Fibroblast of the aortic adventitia (primary cell): ENCODE measurements around the gene CD177. TPM values are rescaled to one million over a fixed set of nuclear protein-coding genes. Genes with fewer than 3 reads are reported as not detected.
A peak's percentile ranks its signal among the peaks of the same experiment; 100 is the strongest.

Experiments used
- DNase-seq: peaks from one replicate; pipeline ENCODE4 v3.0.0-alpha.2; 2010; ENCODE audit warnings: low read depth
- H3K4me3 ChIP-seq: 2 replicates; pipeline ENCODE4 v1.5.1; 2011; ENCODE audit warnings: low read depth, mild to moderate bottlenecking, control low read depth, low read length, moderate library complexity
- CTCF ChIP-seq: IDR thresholded peaks from 2 replicates; pipeline ENCODE4 v1.5.1; 2011; ENCODE audit warnings: mild to moderate bottlenecking, low read length, control low read depth, inconsistent platforms; ENCODE audit not compliant: insufficient read depth
- total RNA-seq: library from RNA; depleted of rRNA; stranded (reverse); fragments of >200 nt; gene quantifications from 2 replicates; pipeline ENCODE4 v1.2.3, GENCODE V29; 2012; ENCODE audit warnings: low replicate concordance

The CD177 gene
- total RNA-seq, 1 donor, result 0.27 TPM

DNA sequence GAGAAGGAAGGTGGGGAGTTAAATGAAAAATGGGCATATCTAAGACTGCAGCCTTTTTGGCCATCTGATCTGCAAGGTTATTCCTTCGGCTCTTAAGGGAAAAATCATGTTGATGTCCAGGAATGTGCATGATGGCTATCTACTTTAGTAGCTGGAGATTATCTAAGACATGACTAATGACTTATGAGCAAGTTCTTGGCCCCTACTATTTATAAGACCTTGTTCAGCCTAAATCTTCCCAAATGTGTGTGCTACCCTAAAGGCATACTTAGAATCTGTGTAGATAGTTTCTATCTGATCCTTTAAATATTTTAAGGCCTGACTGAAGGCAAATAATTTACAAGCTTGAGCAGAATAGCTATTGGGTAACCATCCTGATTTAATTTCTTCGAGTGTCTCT lies 41.8 kb upstream of the CD177 start:
- DNase-seq, result peak; percentile 27
- no peak for TF ChIP-seq CTCF
- H3K4me3 ChIP-seq, result no peak overlapping the region

GRCh38 chr19:43313711-43314495 lies 39.6 kb upstream of the CD177 start:
- no peak for DNase-seq
- TF ChIP-seq CTCF, result no peak
- H3K4me3 ChIP-seq, result no peak overlapping the region

- no peak overlapping the region for H3K4me3 ChIP-seq
- no peak for TF ChIP-seq CTCF
- no peak for DNase-seq
These were observed 37.6 kb upstream of the CD177 start for GRCh38 chr19:43315851-43316250.

GRCh38 chr19:43316591-43317319 lies 36.7 kb upstream of the CD177 start:
- DNase-seq, result peak; percentile 53
- TF ChIP-seq CTCF, result peak; percentile 58
- no peak overlapping the region for H3K4me3 ChIP-seq

GRCh38 chr19:43318203-43318602 lies 35.3 kb upstream of the CD177 start:
- H3K4me3 ChIP-seq, result no peak overlapping the region
- no peak for TF ChIP-seq CTCF
- DNase-seq, result no peak

DNA sequence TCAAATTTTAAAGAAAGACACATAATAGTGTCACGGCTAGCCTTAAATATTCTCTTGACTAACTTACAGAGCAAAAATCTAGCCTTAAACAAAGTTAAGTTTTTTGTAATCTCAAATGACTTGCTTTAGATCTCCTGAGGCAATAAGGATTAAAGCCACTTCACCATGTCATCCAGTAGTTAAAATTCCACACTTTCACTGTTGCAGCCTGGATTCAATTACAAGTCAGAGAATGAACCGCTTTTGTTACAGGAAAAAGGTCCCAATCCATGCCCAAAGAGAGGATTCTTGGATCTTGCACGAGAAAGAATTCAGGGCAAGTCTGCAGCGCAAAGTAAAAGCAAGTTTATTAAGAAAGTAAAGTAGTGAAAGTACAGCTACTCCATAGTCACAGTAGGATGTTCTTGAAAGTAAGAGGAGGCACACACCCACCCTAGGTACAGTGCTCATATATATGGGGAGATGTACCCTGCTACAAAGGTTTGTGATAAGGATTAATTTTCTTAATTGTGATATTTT lies 34.6 kb upstream of the CD177 start:
- DNase-seq, result no peak
- H3K4me3 ChIP-seq, result no peak overlapping the region
- TF ChIP-seq CTCF, result no peak
